ENCODE data around the gene PTPRD.
"Not testable (repeated sequence)": the region's sequence is repeated elsewhere in the genome, so short reads cannot be mapped to it uniquely, and the experiment has no call there.

PTPRD gene

GRCh38 chr9:9560382-9561035 lies 1052.3 kb downstream of the PTPRD start:
- DNase-seq = no peak

DNA sequence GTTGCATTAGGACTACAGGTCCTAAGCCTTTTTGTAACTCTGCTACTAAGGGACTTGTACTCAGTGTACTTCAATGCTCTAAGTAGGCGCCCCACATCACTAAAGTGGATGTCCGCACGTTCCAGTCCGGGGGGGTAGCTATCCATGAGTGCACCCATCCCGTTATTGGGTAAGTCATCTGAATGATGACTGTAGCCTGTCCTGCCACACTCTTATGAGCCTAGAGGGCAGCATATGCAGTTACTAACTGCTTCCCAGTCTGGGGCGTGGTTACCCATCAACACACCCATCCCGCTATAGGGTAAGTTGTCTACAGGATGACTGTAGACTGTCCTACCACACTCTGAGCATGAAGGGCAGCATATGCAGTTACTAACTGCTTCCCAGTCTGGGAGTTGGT lies 1053.9 kb downstream of the PTPRD start:
- DNase-seq = no peak

DNA sequence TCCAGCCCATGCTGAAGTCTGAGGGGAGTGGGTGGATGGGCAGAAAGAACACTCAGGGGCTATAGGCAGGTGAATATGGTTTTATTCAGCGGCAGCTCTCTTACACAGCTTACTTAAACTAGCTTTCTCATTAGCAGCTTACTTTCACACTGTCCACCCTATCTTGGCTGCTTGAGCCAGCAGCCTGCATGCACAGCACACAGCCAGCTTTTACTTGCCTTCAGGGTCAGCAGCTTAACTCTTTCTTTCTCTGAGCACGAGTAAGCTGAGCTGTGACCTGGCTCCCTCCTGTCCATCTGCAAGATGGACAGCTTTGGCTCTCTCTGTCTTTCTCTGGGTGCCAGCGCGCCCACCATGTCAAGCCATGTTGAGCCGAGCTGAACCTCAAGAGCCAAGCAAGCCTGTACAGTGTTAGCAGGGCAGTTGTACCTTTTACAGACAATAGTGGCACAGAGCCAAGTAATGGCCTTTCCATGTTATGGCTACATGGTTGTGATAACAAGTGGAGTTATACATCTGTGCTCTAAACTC lies 1054.9 kb downstream of the PTPRD start:
- no peak for DNase-seq

- DNase-seq = no peak
These were observed 1055.7 kb downstream of the PTPRD start for GRCh38 chr9:9556865-9557803.

- no peak for DNase-seq
These were observed 1060.1 kb downstream of the PTPRD start for GRCh38 chr9:9552665-9553064.

DNA sequence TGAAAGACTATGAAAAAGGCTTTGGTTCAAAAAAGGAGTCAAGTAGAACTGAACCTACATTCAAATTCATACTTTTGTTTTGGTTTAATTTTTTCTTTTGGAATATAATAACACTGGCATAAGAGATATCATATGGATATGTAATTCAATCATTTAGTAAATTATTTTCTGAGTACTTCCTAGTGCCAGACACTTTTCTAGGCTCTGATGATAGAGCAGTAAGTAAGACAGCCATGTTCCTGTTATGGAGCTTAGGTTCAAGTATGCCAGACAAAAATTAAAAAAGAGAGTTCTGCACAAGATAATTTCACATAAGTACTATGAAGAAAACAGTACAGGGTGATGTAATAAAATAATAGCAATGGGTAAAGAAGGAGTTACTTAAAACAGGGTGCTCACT lies 1074.0 kb downstream of the PTPRD start:
- DNase-seq = no peak

DNA sequence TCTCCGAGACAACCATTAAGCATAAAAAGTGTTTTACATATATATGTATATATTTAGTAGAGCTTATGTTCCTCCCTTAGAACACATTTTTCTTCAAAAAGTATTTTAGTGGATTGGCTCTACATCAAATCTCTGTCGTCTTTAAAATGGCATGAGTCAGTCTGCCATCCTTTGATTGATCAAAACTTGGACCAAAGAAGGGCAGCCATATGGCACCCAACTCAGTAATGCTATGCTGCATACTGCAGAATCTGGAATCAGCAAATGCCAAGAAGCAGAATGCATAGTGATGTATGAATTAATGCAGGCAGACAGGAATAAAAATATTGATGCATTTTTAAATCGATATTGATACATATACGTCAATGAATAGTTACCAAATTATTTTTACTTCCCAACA lies 1074.4 kb downstream of the PTPRD start:
- no peak for DNase-seq

- DNase-seq = no peak
These were observed 1076.3 kb downstream of the PTPRD start for GRCh38 chr9:9536523-9536922.

DNA sequence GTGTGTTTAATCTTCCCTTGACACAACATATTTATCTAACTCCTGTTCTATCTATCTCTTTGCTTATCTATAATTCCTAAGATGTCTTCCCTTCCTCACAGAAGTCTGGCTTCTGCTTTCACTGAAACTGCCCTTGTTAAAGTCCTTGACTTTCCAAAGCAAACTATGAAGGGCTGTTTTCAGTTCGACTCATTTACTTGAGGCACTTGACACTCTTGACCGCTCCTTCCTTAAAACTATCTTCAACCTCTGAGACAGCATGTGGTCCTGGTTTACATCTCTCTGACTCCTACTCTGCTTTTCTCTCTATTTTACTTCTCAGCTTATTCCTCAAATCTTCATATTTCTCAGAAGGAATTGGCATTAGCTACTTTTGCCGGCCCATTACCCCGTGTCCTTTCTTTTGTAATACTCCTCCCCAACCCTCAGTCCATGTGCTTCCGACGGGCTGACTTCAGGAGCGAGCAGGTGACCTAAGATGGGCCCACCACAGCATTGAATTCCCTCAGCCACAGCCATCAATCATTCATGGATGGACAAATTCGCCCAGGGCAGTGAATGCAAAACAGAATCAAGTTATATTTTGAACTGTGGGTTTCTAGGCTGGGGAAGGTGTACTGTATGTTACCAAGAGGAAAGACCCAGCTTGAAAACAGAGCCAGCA lies 1089.2 kb downstream of the PTPRD start:
- no peak for DNase-seq

DNA sequence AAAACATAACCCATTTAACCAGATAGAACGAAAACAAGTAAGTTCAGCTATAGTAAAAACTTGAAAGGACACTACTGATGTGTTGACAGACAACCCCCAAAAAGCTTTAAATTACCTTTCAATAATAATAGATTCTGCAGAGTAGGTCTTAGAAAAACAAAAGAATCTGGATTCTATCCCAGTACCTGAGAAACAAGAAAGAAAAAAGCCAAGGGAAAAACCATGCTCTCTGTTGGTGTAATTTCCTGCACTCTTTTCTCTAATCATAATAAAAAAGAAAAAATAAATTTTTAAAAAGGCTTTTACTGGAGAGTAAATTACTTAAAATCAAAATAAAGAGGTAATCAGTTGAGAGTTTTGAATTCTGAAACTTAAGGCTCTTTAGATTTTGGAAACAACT lies 1090.4 kb downstream of the PTPRD start:
- no peak for DNase-seq

DNA sequence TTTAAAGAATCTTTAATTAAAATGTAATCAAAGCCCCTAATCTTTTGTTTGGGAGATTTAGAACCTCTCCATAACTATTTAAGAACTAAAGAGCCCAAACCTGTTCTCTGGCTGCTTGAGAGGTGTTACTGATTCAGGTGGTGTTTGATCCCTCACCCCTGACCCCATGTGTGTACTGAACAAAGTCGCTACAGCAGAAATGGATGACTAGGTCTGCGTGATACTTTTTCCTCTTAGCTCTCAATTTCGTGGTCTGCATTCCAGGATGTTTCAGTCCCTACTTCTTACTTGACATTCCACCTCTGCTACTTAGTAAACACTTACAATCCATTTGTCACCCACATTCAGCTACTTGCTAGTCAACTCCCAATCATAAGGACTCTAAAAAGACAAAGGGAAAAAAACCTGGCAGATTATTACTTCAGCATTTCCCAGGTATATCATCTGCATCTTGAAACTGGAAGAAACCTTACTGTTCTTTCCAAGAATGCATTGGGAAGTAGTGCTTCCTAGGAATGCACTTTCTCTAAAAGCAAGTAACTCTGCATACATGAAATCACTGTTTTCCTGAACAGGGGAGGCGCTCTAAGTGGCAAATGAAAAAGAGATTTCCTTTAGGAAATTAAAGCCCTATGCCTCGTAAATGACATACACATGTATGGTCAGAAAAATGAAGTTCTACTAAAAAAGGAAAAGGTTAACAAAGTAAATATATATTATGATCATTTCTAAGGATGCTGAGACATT lies 1091.6 kb downstream of the PTPRD start:
- no peak for DNase-seq

DNA sequence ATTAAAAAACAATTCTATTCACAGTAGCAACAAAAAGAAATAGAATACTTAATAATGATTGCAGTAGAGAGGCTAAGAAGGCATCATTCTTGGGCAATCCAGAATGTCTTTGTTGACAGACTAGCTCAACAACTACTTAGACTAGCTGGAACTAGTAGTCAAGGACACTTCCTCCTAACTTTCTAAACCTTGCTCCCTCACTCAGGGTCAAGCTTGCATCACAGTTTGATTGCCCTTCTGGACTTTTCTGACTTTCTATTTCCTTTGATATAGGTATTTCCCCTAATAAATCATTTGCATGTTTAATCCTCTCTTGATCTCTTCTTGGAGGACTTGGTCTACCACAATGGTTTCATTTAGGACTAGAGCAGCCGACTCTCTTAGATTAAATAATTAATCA lies 1107.9 kb downstream of the PTPRD start:
- DNase-seq = no peak

DNA sequence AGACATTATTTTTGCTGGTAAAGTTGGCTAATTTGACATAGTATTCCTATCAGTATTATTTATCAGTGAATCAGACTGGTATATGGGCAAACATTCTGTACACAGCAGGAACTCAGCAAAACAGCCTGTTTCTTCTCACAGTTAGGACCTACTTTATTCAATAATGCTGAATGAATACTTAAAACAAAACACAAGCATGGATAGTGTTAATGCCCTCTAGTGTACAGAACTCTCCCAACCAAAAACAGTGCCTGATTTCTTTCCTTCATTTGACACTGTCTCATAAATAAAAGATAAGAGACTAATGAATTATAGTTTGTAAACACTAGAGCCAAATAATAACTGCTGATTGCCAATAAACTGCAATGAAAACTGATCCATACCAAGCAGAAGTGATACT lies 1113.3 kb downstream of the PTPRD start:
- no peak for DNase-seq

DNA sequence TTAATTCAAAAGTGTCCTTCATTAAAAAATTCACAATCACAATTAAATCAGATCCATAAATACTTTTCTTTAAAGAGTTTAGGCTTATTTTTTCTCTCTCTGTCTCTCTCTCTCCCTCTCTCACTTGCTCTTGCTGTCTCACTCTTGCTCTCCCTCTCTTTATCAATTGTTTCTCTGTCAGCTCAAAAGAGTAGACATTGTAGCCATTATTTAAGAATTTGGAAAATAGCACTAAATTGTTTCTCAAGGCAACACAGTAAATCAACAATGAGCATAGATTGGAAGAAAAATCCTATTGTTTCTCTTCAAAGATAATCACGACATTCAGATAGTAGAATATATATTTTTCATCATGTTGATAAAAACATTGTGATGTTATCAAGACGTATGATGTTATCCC lies 1114.0 kb downstream of the PTPRD start:
- DNase-seq = no peak

- DNase-seq = no peak
These were observed 1114.7 kb downstream of the PTPRD start for GRCh38 chr9:9498128-9498527.

DNA sequence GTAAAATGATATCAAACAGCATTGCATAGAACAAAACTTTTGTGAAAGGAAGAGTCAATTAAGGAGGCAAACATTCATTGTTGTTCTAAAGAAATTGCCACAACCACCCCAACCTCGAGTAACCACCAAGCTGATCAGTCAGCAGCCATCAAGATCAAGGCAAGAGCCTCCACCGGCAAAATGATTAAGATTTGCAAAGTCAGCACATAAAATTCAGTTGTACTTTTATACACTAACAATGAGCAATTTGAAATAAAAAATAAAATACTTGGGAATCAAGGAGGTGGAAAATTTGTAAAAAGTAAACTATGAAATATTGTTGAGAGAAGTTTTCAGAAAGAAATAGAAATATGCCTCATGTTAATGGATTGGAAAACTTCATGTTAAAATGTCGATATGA lies 1118.5 kb downstream of the PTPRD start:
- DNase-seq = no peak

DNA sequence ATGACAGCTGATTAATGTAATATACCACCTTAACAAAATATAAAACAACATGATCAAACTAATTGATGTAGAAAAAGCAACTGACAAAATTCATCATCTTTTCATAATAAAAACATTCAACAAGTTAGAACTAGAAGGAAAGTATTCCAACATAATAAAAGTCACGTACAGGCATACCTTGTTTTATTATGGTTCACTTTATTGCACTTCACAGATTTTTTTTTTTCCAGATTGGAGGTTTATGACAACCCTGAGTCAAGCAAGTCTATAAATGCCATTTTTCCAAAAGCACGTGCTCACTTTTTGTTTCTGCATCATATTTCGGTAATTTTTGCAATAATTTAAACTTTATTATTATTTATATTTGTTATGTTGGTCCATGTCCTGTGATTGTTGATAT lies 1120.3 kb downstream of the PTPRD start:
- no peak for DNase-seq

DNA sequence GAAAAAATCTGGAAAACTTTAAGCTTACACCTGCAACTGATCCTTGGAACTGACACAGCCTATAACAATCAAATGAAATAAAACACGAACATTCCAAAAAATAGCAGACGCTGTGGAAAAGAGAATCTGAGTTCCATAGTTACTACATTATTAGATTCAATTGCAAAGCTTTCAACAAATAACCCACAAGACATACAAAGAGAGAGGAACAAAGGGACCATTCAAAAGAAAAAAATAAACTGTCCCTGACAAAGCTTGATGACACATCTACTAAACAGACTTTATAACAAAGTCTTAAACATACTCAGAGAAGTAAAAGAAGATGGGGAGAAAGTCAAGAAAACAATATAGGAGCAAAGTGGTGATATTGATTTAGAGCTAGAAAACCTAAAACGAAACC lies 1123.6 kb downstream of the PTPRD start:
- no peak for DNase-seq

DNA sequence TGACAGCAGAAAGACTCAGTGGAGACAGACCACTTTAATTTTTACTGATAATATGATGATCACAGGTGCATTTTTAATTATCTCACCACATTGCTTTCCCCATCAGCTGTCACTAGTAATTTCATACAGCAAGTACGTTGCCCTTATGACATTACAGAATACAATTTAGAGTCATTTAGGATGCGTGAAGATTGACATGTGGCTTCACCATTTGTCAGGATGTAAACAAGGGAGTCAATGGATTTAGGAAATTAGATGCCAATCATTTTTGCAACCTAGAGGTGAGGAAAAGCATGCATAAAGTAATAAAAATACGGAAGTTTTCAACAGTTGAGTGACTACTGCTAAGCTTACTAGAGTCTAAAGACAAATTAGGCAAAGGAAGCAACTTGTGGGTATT lies 1129.6 kb downstream of the PTPRD start:
- DNase-seq = no peak

DNA sequence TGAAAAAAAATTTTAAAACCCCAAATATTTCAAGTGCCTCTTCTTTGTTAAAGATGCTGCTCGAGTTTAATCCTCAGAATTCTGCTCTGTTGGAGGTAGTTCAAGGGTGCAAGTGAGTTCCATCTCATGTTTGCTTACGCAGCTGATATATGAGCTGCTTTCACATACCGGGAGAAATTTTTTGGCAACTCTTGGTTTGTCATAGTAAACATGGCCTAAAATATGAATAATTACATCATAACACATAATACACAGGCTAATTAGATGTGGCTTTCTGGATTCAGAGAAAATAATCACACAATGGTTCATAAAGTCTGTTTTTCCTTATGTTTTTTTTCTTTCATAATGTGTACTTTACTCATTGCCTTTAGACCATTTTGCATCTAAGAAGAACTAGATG lies 1134.1 kb downstream of the PTPRD start:
- DNase-seq = no peak

- no peak for DNase-seq
These were observed 1143.5 kb downstream of the PTPRD start for GRCh38 chr9:9469271-9469670.

DNA sequence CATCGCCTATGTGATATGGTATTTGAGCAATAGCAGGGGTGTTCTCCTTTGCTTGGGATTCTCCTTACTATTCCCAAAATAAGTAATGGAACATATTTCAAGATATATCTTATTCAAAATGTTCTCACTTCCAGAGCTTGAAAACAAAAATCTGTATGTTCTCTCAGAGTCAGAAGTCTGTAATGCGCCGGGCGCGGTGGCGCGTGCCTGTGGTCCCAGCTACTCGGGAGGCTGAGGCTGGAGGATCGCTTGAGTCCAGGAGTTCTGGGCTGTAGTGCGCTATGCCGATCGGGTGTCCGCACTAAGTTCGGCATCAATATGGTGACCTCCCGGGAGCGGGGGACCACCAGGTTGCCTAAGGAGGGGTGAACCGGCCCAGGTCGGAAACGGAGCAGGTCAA lies 1170.9 kb downstream of the PTPRD start:
- DNase-seq = not testable (repeated sequence)

DNA sequence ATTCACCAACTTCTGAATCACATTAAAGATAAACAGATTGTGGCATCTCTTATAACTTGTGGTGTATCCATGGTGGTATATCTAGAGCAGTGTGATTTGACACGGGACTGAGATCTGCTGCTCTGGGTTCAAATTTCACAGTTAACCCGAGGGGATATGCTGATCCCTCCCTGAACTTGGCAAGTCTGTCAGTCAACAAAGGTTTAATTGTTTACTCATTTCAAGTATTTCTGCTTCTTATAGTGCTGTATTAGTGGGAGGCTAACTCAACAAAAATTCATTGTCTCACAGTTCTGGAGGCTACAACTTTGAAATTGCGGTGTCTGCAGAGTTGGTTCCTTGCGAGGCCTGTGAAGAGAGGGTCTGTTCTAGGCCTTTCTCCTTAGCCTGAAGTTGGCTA lies 1175.2 kb downstream of the PTPRD start:
- DNase-seq = no peak

Data from activated T-cell treated with anti-CD3 and anti-CD28 coated beads for 4 hours (primary cell).